OCI-LY7 (cell line): ENCODE data around the gene NHS.

ENCODE experiments used
- EZH2phosphoT487 ChIP-seq: fragments of 200-600 bp; sonication (generic); IDR thresholded peaks from 2 replicates; pipeline ENCODE4 v1.6.1; 2018; ENCODE audit warnings: low read depth, borderline replicate concordance, mild to moderate bottlenecking, mixed run types, antibody characterized with exemption, low read length, moderate library complexity, mixed read lengths
- TF ChIP-seq, protein P1 (sequence below): fragments of 200-600 bp; sonication (generic); conservative IDR thresholded peaks from 2 replicates; pipeline ENCODE4 v1.5.1; 2014; ENCODE audit warnings: mild to moderate bottlenecking, antibody characterized with exemption, low read length, moderate library complexity, mixed read lengths

DNA sequence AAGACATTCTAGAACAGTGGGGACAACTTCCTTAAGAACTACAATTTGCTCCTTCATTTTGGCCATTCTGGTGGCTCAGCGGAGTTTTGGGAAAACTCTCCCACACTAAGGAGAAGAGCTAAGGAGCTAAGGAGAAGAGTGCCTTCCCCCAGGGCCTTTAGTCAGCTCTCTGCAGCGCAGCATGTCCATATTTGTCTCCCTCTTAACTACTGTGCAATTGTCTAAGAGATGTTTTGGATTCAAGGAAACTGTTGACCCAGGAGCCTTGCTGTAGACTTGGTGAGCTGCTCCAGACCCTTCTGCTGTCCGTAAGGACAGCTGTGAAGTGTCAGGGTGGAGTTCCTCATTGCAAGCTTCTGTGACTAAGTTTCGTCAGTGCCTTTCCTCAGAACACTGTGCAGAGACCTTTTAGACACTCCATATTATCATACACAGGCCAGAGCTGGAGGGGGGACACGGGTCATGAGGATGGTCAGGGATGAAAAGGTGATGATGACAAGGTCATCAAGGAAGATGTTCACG lies 179.0 kb downstream of the NHS start:
- TF ChIP-seq, protein P1, sequence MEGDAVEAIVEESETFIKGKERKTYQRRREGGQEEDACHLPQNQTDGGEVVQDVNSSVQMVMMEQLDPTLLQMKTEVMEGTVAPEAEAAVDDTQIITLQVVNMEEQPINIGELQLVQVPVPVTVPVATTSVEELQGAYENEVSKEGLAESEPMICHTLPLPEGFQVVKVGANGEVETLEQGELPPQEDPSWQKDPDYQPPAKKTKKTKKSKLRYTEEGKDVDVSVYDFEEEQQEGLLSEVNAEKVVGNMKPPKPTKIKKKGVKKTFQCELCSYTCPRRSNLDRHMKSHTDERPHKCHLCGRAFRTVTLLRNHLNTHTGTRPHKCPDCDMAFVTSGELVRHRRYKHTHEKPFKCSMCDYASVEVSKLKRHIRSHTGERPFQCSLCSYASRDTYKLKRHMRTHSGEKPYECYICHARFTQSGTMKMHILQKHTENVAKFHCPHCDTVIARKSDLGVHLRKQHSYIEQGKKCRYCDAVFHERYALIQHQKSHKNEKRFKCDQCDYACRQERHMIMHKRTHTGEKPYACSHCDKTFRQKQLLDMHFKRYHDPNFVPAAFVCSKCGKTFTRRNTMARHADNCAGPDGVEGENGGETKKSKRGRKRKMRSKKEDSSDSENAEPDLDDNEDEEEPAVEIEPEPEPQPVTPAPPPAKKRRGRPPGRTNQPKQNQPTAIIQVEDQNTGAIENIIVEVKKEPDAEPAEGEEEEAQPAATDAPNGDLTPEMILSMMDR = no peak
- TF ChIP-seq EZH2phosphoT487 = no peak
